ENCODE results near the gene NEK7.

GRCh38 chr1:198291036-198291435 lies 134.2 kb downstream of the NEK7 start:
- TF ChIP-seq CTCF (conservative IDR thresholded peaks at IDR 0.05; ENCODE audit: low read depth, low read length) (no peak), EZH2 (IDR thresholded peaks at IDR 0.05; ENCODE audit: low read length, unreplicated experiment) (no peak), EZH2phosphoT487 (IDR thresholded peaks at IDR 0.05; ENCODE audit: borderline replicate concordance, low read length) (no peak)

All from PC-3 (cell line).